ENCODE data around the gene CRAT.

The CRAT gene

GRCh38 chr9:129058965-129059795, 51.4 kb downstream of the CRAT start:
- DNase-seq, result no peak

DNA sequence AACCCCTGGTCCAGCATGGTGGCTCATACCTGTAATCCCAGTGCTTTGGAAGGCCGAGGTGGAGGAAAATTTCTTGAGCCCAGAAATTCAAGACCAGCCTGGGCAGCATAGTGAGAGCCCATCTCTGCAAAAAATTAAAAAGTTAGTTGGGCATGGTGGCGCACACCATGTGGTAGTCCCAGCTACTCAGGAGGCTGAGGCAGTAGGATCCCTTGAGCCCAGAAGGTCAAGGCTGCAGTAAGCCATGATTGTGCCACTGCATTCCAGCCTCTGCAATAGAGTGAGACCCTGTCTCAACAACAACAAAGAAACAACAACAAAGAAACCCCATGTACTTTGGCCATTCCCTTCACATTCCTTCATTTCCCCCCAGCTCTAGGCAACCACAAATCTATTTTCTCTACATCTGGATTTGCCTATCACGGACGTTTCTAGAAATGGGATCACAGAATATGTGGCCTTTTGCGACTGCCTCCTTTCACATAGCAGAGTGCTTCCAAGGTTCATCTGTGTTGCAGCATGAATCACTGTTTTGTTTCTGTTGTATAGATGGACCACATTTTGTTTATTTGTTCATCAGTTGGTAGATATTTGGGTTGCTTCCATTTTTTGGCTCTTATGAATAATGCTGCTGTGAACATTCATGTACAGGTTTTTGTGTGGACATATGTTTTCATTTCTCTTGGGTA, 56.3 kb downstream of the CRAT start:
- no peak for DNase-seq

DNA sequence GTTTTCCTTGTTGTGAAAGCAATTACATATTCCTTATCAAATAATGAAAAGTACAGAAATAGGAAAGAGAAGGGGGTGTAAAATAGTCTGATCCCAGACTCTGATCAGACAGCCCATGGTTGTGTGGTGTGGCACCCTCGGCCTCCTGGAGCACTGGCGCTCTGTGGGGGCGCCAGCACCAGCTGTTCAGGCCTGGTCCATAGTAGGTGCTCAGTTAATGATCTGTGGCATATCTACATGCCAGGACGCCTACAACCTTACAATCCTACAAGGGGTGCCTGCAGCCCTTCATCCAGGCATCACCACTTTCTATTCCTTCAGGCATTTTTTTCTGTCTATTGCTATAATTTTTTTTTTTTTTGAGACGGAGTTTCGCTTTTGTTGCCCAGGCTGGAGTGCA, 57.6 kb downstream of the CRAT start:
- DNase-seq, result no peak

DNA sequence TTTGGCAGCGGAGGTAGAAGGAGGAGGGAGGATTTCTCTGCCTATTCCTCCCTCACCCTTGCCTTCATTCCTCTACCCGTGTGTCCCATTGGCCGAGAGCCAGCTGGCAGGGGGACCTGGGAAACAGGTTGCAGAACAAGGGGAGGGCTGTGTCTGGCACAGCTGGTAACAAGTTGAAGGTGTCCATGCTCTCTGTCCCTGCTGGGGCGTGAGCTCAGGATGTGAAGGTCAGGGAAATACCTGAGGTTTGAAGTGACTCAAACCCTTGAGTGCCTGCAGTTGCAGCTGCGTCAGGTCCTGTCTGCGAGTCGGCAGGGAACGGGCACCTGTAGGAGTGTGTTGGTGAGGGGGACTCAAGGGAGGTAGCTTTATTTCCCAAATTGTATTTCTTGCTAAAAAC, 58.0 kb downstream of the CRAT start:
- no peak for DNase-seq

All from activated naive CD4-positive, alpha-beta T cell treated with anti-CD3 and anti-CD28 coated beads, Interleukin-2, amount 50 U/mL, for 16 hours (primary cell).